ENCODE data around the gene TMEM14A. TPM values are rescaled to one million over a fixed set of nuclear protein-coding genes. Genes with fewer than 3 reads are reported as not detected.

Gene TMEM14A
- total RNA-seq, 1 experiment from 2014 or later: 7.3 TPM

- Histone ChIP-seq H3K23me2 (ENCODE audit: insufficient read length, low read depth, low read length, poor library complexity, severe bottlenecking) (no peaks in the 10 kb centered on the region), H3K18ac (ENCODE audit: insufficient read length, low read depth, low read length) (no peak overlapping the region), H3K4me1 (ENCODE audit: insufficient read depth, low read length) (no peaks in the 10 kb centered on the region), H4K8ac (replicated peaks; ENCODE audit: insufficient read length, low read depth, low read length) (no peak overlapping the region), H3K79me1 (ENCODE audit: insufficient read depth, low read depth, low read length, poor library complexity, severe bottlenecking) (no peaks in the 10 kb centered on the region), H2BK120ac (ENCODE audit: low read depth, low read length, poor library complexity, severe bottlenecking) (no peak overlapping the region), H3K27me3 (ENCODE audit: insufficient read depth, low read length) (no peaks in the 10 kb centered on the region), H3K23ac (ENCODE audit: insufficient read length, low read depth, low read length) (no peak overlapping the region), H3K14ac (ENCODE audit: insufficient read depth, low read length) (no peak overlapping the region), H3T11ph (ENCODE audit: low read length) (no peak overlapping the region), H3K9ac (ENCODE audit: extremely low read depth, insufficient read length, low read length) (no peak overlapping the region), H2BK12ac (ENCODE audit: insufficient read length, low read depth, low read length) (no peak overlapping the region), H2AFZ (ENCODE audit: low read length) (no peak overlapping the region), H3K27ac (ENCODE audit: insufficient read length, low read depth, low read length) (no peak overlapping the region), H3K56ac (ENCODE audit: insufficient read length, low read depth, low read length) (no peak overlapping the region), H2BK15ac (ENCODE audit: low read depth, low read length) (no peak overlapping the region), H3K4me2 (ENCODE audit: insufficient read depth, insufficient read length, low read length) (no peak overlapping the region), H3K79me2 (ENCODE audit: insufficient read depth, low read length) (no peaks in the 10 kb centered on the region), H2BK5ac (ENCODE audit: insufficient read length, low read length) (no peak overlapping the region), H4K91ac (ENCODE audit: insufficient read length, low read depth, low read length) (no peak overlapping the region), H3K9me3 (ENCODE audit: control insufficient read depth, low read depth, low read length) (no peaks in the 10 kb centered on the region), H2BK20ac (ENCODE audit: low read depth, low read length, poor library complexity, severe bottlenecking) (no peak overlapping the region), H2AK5ac (ENCODE audit: insufficient read length, low read length) (no peak overlapping the region), H4K20me1 (ENCODE audit: control insufficient read depth, insufficient read depth, insufficient read length) (no peaks in the 10 kb centered on the region), H3K4ac (ENCODE audit: low read depth, low read length) (no peak overlapping the region), H4K5ac (ENCODE audit: insufficient read length, low read depth, low read length) (no peak overlapping the region)
- peaks cover 0 to 3% of the 10 kb centered on the region in 2 experiments; a peak in 3 of 5 replicates for H3K9me3 Mint-ChIP-seq
- no peak overlapping the region for H3K4me3 Mint-ChIP-seq
- peaks cover 2 to 8% of the 10 kb centered on the region in 2 experiments for H3K4me1 Mint-ChIP-seq
- H3K27ac Mint-ChIP-seq: no peak overlapping the region
- 0 out of 7 replicates have a peak, but pooled peaks cover 0 to 5% (median 1%) of the 10 kb centered on the region in 3 experiments for H3K36me3 Mint-ChIP-seq (ENCODE audit: insufficient read depth in 1 of 3, low read depth in 3 of 3)
- TF ChIP-seq, protein P1, sequence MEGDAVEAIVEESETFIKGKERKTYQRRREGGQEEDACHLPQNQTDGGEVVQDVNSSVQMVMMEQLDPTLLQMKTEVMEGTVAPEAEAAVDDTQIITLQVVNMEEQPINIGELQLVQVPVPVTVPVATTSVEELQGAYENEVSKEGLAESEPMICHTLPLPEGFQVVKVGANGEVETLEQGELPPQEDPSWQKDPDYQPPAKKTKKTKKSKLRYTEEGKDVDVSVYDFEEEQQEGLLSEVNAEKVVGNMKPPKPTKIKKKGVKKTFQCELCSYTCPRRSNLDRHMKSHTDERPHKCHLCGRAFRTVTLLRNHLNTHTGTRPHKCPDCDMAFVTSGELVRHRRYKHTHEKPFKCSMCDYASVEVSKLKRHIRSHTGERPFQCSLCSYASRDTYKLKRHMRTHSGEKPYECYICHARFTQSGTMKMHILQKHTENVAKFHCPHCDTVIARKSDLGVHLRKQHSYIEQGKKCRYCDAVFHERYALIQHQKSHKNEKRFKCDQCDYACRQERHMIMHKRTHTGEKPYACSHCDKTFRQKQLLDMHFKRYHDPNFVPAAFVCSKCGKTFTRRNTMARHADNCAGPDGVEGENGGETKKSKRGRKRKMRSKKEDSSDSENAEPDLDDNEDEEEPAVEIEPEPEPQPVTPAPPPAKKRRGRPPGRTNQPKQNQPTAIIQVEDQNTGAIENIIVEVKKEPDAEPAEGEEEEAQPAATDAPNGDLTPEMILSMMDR (conservative IDR thresholded peaks at IDR 0.05): no peak
- no peak for DNase-seq
- no CpG with 5 or more reads among the region's 3 CpGs for WGBS (ENCODE audit: extremely low coverage, insufficient read length, low lambda C conversion rate)
- H3K27me3 Mint-ChIP-seq (ENCODE audit: low read depth): peaks cover 2% of the 10 kb centered on the region; the same call in 1 of the 2 replicates
Measured at GRCh38 chr6:52643158-52643557, 27.8 kb upstream of the TMEM14A start.
